Endothelial cell of hepatic sinusoid (primary cell): ENCODE measurements around the gene NYAP1.
"Not testable (repeated sequence)": the region's sequence is repeated elsewhere in the genome, so short reads cannot be mapped to it uniquely, and the experiment has no call there.

Experiments used
- in situ Hi-C: cut with HindIII; loops from 2 replicates; pipeline ENCODE4 v1.10.0; 2017; ENCODE audit warnings: low sequenced_read_pairs

The NYAP1 gene

DNA sequence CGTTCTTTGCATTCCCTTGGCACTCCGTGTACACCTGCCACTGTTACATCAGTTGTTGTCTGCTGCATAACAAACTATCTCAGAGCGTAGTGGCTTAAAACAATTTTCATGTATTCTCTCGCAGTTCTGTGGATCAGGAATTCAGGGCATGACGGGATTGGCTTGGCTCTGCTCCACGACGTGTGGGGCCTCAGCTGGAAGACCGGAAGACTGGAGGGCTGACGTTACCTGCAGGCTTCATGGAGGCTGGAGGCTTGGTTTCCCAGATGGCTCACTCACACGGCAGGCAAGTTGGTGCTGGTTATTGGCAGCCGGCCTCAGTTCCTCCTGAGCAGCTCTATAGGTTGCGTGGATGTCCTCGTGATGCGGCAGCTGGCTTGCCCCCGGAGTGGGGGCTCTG lies 25.5 kb downstream of the NYAP1 start:
- in situ Hi-C loops: no loop called here

DNA sequence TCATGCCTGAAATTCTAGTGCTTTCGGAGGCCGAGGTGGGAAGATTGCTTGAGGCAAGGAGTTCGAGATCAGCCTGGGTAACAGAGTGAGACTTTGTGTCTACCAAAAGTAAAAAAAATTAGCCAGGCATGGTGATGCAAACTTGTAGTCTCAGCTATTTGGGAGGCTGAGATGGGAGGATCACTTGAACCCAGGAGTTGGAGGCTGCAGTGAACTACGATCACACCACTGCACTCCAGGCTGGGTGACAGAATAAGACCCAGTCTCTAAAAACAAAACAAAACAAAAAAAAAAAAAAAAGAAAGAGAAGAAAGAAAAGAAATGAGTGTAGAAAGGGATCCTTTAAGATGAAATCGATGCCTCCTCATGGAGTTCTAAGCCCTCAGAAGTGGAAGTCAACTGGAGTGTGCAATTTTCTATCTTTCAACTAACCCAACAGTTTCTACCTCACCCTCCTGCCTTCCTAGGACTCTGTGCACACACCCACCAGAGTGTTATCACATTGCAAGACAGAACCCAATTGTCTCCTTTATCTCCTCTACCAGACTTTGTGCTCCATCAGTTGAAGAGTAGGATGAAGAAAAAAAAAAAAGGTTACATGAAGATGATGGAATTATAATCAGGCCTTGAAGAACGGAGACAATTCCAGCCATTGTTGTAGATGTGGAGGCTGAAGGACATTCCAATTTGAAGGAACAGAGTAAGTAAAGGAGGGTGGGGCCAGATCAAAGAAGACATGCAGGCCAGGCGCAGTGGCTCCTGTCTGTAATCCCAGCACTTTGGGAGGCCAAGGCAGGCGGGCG lies 26.9 kb downstream of the NYAP1 start:
- in situ Hi-C loops: no loop called here

DNA sequence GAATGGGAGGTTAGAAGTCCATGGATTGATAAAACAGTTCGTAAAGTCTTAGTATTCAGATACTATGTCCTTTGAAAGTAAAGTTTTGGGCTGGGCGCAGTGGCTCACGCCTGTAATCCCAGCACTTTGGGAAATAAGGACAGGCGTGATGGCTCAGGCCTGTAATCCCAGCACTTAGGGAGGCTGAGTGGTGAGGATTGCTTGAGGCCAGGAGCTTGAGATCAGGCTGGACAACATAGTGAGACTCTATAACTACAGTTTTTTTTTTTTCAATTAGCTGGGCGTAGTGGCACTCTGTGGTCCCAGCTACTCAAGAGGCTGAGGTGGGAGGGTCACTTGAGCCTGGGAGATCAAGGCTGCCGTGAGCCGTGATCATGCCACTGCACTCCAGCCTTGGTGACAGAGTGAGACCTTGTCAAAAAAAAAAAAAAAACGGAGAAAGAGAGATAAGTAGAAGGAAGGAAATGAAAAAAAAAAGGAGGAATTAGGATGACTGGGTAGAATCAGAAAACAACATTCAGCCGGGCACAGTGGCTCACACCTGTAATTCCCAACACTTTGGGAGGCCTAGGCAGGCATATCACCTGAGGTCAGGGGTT lies 29.6 kb downstream of the NYAP1 start:
- in situ Hi-C loops: no loop called here

DNA sequence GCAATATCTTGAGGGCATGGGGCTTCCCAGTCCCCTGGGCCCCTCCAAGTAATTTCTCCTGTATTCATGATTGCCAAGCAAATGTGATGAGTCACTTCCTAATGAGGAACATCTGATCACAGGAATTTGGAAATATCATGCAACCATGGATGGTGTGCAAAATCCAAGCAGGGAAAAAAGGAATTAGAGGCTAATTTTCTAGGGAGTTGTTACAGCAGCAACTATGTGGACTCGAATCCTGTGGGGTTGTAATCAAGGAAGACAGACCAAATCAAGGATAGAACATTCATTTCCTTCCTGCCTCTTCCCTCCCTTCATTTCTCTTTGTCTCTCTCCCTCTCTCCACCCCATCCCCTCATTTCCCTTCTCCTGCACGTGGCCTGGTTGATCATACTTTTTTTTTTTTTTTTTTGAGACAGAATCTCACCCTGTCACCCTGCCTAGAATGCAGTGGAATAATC lies 31.4 kb downstream of the NYAP1 start:
- in situ Hi-C loops: no loop called here

DNA sequence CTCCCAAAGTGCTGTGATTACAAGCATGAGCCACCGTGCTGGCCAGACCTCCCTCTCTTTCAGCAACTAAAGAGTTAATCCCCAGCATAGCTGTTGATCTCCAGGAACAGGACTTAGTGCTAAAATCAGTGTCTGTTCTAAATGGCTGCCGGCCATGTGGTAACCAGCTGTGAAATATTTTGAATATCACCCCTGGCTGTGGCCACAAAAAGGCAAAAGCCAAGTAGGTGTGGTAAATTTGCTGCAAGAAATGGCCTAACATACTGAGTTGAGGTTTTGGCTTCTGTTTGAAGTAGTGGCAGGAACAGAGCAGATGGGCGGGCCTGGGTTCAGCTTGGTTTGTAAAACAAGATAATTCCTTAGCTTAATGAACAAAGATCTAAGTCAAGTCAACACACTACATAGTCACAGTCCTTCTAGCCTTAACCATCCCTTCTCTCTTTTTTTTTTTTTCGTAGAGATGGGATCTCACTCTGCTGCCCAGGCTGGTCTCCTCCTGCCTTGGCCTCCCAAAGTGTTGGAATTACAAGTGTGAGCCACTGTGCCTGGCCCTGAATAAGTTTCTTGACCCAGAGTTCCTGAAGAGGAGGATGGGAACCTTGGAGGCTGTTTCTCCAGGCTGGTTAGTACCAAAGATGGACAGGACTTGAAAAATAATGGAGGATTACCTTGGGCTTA lies 32.5 kb downstream of the NYAP1 start:
- in situ Hi-C loops: no loop called here

DNA sequence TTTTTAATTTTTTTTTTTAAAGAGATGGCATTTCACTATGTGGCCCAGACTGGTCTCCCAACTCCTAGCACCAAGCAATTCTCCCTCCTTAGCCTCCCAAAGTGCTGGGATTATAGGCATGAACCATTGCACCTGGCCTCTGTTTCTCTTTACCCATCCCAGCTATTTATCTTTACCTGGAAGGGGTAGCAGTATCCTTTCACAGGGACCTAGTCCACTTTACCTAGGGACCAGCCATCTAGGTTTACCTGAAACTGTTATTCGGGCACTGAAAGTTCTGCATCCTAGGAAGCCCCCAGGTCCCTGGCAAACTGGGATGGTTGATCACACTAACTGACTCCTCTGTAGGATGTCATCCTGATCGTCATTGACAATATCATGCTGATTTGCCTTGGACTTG lies 33.6 kb downstream of the NYAP1 start:
- in situ Hi-C loops: no loop called here

DNA sequence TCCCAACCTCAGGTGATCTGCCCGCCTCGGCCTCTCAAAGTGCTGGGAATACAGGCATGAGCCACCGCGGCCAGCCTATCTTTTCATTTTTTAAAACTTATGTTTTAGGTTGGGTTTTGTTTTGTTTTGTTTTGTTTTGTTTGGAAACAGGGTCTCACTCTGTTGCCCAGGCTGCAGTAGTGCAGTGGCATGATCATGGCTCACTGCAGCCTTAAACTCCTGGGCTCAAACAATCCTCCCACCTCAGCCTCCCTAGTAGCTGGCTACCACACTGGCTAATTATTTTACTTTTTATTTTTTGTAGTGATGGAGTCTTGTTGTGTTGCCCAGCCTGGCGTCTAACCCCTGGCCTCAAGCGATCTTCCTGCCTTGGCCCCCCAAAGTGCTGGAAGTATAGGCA lies 35.9 kb downstream of the NYAP1 start:
- in situ Hi-C loops: no loop called here

DNA sequence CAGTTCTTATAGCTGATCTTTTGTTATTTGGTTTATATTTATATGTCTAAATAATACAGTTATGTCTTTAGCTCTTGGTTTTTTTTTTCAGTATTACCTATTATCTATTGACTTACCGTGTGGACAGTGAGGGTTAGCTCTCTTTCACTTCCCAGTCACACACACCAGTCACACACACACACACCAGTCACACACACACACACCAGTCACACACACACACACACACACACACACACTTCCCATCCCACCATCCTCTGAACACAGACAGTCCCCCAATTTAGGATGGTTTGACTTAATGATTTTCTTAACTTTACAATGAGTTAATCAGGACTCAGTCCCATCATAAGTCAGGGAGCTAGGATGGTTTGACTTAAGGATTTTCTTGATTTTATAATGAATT lies 36.4 kb downstream of the NYAP1 start:
- in situ Hi-C loops: no loop called here

DNA sequence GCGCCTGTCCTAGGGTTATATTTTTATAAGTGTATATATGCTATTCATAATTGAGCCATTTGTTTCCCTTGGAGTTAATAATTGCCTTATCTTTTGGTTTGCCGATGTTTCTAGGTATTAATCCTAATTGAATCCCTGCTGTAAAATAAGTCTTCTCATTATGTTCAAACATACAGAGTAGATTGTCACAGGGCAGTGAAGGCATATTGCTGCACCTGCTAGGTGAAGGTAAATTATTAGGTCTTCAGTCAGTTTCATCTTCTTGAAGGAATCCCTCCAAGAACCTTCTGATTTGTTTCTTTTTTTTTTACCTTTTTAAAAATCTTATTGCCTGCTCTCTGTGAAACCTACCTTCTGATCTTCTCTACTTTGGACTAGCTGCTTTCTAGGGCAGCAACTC lies 37.3 kb downstream of the NYAP1 start:
- in situ Hi-C loops: no loop called here

DNA sequence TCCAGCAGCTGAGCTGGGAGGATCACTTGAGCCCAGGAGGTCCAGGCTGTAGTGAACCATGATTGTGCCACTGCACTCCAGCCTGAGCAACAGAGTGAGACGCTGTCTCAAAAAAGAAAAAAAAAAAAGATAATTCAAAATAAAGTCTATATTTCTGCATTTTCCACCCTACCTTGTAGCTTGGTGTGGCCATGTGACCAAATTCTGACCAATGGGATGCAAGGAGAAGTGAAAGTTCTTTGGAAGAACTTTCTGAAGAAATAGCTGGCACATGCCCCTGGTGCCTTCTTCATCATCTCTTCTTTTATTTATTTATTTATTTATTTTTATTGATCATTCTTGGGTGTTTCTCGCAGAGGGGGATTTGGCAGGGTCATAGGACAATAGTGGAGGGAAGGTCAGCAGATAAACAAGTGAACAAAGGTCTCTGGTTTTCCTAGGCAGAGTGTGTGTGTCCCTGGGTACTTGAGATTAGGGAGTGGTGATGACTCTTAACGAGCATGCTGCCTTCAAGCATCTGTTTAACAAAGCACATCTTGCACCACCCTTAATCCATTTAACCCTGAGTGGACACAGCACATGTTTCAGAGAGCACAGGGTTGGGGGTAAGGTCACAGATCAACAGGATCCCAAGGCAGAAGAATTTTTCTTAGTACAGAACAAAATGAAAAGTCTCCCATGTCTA lies 38.3 kb downstream of the NYAP1 start:
- in situ Hi-C loops: not testable (repeated sequence)

DNA sequence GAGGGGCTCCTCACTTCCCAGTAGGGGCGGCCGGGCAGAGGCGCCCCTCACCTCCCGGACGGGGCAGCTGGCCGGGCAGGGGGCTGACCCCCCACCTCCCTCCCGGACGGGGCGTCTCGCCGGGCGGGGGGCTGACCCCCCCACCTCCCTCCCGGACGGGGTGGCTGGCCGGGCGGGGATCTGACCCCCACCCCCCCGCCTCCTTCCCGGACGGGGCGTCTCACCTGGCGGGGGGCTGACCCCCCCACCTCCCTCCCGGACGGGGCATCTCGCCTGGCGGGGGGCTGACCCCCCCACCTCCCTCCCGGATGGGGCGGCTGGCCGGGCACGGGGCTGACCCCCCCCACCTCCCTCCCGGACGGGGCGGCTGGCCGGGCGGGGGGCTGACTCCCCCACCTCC lies 39.5 kb downstream of the NYAP1 start:
- in situ Hi-C loops: not testable (repeated sequence)

DNA sequence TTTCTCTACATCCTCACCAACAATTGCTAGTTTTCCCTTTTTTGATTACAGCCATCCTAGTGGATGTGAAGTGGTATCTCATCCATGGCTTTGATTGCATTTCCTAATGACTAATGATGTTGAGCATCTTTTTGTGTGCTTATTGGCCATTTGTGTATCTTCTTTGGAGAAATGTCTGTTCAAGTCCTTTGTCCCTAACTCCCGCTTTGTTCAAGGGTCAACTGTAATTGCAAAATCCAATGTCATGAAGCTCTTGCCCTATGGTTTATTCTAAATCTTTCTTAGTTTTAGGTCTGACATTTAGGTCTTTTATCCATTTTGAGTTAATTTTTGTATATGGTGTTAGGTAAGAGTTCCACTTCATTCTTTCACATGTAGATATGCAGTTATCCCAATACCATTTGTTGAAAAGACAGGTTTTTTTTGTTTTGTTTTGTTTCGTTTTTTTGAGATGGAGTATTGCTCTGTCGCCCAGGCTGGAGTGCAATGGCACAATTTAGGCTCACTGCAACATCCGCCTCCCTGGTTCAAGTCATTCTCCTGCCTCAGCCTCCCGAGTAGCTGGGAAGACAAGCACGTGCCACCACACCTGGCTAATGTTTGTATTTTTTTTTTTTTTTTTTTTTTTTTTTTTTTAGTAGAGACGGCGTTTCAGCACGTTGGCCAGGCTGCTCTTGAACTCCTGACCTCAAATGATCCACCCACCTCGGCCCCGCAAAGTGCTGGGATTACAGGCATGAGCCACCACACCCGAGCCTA lies 44.6 kb downstream of the NYAP1 start:
- in situ Hi-C loops: not testable (repeated sequence)

DNA sequence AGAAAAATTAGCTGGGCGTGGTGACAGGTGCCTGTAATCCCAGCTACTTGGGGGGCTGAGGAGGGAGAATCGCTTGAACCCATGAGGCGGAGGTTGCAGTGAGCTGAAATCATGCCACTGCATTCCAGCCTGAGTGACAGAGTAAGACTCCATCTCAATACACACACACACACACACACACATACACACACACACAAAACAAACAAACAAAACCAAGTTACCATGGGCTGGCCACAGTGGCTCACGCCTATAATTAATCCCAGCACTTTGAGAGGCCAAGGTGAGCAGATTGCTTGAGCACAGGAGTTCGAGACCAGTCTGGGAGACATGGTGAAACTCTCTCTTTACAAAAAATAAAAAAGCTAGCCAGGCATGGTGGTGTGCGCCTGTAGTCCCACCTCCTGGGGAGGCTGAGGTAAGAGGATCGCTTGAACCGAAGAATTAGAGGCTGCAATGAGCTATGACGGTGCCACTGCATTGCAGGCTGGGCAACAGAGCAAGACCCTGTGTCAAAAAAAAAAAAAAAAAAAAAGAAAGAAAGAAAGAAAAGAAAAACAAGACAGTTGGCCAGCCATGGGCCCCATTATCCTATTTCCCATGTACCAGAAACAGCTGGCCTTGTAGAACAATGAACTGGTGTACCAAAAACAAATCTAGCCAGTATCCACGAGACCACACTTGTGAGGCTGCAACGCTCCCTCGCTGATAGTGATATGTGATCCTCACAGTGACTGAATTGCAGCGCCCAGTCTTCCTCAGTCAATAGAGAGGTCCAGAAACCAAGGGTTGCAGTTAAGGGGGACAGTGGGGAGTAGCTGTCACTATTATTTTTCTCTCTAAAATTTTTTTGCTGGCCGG lies 48.7 kb downstream of the NYAP1 start:
- in situ Hi-C loops: no loop called here

DNA sequence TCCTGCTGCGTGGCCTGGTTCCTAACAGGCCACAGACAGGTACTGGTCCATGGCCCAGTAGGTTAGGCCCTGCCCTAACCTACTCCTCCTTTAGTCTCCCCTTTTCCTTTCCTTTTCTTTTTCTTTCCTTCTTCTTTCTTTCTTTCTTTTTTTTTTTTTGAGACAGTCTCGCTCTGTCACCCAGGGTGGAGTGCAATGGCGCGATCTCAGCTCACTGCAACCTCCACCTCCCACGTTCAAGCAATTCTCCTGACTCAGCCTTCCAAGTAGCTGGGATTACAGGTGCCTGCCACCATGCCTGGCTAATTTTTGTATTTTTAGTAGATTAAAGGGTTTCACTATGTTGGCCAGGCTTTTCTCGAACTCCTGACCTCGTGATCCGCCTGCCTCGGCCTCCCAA lies 52.3 kb downstream of the NYAP1 start:
- in situ Hi-C loops: not testable (repeated sequence)

DNA sequence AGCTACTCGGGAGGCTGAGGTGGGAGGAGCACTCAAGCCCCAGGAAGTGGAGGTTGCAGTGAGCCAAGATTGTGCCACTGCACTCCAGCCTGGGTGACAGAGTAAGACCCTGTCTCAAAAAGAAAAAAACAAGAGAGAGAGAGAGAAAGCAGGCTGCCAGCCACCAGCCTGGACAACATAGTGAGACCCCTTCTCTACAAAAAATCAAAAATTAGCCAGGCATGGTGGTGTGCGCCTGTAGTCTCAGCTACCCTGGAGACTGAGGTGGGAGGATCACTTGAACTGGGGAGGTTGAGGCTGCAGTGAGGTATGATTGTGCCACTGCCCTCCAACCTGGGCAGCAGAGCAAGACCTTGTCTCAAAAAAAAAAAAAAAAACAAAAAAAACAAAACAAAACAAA lies 53.0 kb downstream of the NYAP1 start:
- in situ Hi-C loops: not testable (repeated sequence)

DNA sequence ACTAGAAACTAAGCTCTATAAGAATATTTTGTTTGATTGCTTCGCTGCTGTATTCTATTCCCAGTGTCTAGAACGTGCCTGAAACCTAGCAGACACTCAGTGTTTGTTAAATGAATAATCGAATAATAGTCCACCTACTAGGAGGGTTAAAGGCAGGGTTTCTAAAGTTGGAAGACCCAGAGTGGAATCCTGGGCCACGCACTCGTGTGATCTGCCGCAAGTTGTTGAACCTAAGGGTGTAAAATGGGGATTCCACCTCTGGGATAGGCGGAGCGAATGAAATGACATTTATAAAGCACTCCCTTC lies 54.6 kb downstream of the NYAP1 start:
- in situ Hi-C loops: no loop called here

DNA sequence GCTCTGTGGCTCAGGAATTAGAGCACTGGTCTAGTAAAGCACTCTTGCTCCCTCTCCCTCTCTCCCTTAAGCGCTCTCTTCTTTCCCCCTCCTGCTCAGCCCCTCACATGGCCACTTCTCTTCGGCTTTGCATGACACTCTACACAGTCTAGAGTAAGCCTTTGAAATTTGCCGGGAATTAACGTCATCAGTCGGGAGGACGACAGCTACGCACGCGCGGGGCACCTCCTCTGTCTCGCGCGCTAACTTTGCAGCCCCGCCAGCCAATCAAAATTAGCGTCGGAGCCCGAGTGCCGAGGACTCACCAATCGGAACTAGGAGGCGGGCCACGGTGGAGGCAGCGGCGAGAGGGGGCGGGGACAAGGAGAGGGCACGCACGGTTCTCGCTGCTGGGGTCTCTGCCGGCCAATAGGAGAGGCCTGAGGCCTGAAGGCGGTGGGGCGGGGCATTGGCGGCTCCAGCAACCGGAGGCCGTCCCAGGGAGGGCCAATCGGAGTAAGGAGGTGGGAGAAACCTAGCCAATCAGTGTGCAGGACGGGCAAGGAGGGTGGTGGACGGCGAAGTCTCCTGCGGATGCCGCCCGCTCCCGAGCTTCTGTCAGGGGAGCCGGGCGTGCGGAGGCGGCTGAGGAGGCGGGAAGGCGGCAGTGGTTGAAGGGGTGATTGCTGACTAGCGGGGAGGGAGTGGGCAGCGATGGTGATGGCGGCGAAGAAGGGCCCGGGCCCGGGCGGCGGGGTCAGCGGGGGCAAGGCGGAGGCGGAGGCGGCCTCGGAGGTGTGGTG lies 55.1 kb downstream of the NYAP1 start, which contains the start of gene AGFG2:
Gene AGFG2, plus strand, starts transcription at position 550 of the 782 bp plus-strand sequence. Its CDS starts 144 bp downstream, at position 694.
- in situ Hi-C loops: no loop called here

DNA sequence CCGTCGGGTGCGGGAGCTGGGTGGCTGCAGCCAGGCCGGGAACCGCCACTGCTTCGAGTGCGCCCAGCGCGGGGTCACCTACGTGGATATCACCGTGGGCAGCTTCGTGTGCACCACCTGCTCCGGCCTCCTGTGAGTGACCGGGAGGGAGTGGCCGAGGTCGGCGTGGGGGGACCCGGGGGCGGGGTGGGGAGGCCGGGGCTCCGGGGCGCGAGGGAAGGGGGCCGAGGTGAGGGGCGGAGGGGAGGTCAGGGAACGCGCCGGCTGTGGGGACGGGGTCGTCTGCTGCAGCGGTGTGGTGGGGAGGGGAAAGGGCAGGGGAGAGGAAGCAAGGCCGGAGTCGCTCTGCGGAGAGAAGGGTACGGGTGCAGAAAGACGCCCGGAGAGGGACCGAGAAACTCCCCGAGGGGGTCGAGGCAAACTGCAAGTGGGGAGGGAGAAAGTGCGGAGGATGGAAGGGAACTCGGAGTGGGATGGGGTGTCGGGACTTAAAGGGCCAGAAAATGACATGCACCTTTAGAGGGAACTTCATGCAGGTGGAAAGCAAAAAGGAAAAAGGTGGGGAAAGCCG lies 55.8 kb downstream of the NYAP1 start:
- in situ Hi-C loops: no loop called here
